Loucy (cell line): ENCODE measurements around the gene IL18RAP.

Source experiments
- CTCF ChIP-seq: fragments of 200-600 bp; sonication (generic); conservative IDR thresholded peaks from 2 replicates; pipeline ENCODE4 v1.5.1; 2014; ENCODE audit warnings: mild to moderate bottlenecking, antibody characterized with exemption, low read length
- EZH2phosphoT487 ChIP-seq: fragments of 200-600 bp; IDR thresholded peaks from 2 replicates; pipeline ENCODE4 v1.6.1; 2018; ENCODE audit warnings: antibody characterized with exemption, mild to moderate bottlenecking, moderate library complexity, borderline replicate concordance

- TF ChIP-seq EZH2phosphoT487: no peak
- no peak for TF ChIP-seq CTCF
Observed at GRCh38 chr2:102437122-102437521, 14.2 kb downstream of the IL18RAP start.
